Mucosa of descending colon (tissue), 3 donors: ENCODE data around the gene B4GALNT3. TPM values are rescaled to one million over a fixed set of nuclear protein-coding genes. Genes with fewer than 3 reads are reported as not detected.

Experiments used
- ATAC-seq: fragments of 200-7000 bp; cut with Tn5 transposase; one replicate; pipeline ENCODE4 v1.9.1; 2020; ENCODE audit warnings: mild to moderate bottlenecking, moderate library complexity
- DNase-seq, 3 donors: peaks; one replicate each; pipeline ENCODE4 v3.0.0-alpha.2; 2020
- H3K36me3 ChIP-seq: fragments of 200-600 bp; one replicate; pipeline ENCODE4 v1.8.0; 2021; ENCODE audit warnings: low read depth, mild to moderate bottlenecking
- H3K4me1 ChIP-seq: fragments of 200-600 bp; one replicate; pipeline ENCODE4 v1.8.0; 2021; ENCODE audit warnings: low read depth, mild to moderate bottlenecking
- H3K4me3 ChIP-seq: fragments of 200-600 bp; one replicate; pipeline ENCODE4 v1.8.0; 2021; ENCODE audit warnings: mild to moderate bottlenecking
- H3K9me3 ChIP-seq: fragments of 200-600 bp; one replicate; pipeline ENCODE4 v1.8.0; 2021; ENCODE audit warnings: mild to moderate bottlenecking
- intact Hi-C, 2 donors: fragments of 100-400 bp; cut with DNase I in 1 of 2; cut with micrococcal nuclease in 1 of 2; formaldehyde crosslinking; loops; one replicate each; pipeline versions ENCODE4 v1.11.0 to v1.11.1; 2022; cut with DNase I, micrococcal nuclease
- total RNA-seq, 3 donors: library from RNA; stranded (reverse); fragmentation: NEBNext Ultra II Directional in 2 of 3; extraction: Animal tissue kit (Norgen Biotek cat#: 25700) in 2 of 3; gene quantifications; one replicate each; pipeline versions ENCODE4 v1.2.1 to v1.2.4, GENCODE V29; 2021 to 2023
- TF ChIP-seq, protein P1 (sequence below): fragments of 200-600 bp; IDR thresholded peaks from one replicate; pipeline ENCODE4 v1.8.0; 2022; ENCODE audit warnings: antibody characterized with exemption, mild to moderate bottlenecking
- donor health status: DM: no; HTN: no; CAD: no; lungs with moderate emphysema.
- donor health status: DM: no; HTN: no; CAD: no.
- donor health status: DM: no; HTN: yes; CAD: no.

The B4GALNT3 gene
- total RNA-seq, 3 donors from 2014 or later, result 62.9 to 134 (median 94.9) TPM

DNA sequence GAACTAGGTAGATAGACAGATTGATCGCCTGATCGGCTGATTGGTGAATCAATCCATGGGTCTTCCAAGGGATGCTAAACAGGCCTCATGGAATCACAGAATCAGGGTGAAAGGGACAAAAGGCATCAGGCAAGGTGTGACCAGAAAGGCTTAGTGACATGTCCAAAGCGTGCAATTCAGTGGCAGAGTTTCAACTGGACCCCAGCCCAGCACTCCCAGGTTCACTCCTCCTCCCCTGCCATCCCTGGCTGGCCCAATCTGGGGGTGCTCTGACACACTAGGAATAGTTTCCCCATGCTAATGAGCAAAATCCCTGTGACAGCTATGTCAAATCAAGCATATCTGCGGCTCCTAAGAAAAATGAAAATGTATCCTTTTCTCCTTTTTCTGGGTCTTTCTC is 153.1 kb downstream of the B4GALNT3 start:
- DNase-seq, result no peak
- H3K4me1 ChIP-seq, result no peaks in the 10 kb centered on the region

More for the DNA sequence above, 153.1 kb downstream of the B4GALNT3 start:
- Histone ChIP-seq H3K9me3 (no peaks in the 10 kb centered on the region), H3K4me3 (no peak overlapping the region), H3K36me3 (no peaks in the 10 kb centered on the region)
- intact Hi-C loops, result no loop called here
- ATAC-seq, result no peak
- TF ChIP-seq, protein P1, sequence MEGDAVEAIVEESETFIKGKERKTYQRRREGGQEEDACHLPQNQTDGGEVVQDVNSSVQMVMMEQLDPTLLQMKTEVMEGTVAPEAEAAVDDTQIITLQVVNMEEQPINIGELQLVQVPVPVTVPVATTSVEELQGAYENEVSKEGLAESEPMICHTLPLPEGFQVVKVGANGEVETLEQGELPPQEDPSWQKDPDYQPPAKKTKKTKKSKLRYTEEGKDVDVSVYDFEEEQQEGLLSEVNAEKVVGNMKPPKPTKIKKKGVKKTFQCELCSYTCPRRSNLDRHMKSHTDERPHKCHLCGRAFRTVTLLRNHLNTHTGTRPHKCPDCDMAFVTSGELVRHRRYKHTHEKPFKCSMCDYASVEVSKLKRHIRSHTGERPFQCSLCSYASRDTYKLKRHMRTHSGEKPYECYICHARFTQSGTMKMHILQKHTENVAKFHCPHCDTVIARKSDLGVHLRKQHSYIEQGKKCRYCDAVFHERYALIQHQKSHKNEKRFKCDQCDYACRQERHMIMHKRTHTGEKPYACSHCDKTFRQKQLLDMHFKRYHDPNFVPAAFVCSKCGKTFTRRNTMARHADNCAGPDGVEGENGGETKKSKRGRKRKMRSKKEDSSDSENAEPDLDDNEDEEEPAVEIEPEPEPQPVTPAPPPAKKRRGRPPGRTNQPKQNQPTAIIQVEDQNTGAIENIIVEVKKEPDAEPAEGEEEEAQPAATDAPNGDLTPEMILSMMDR, result no peak

Other genes with a start within 250 kb of the B4GALNT3 start
- 1 to 10 TPM in 2 of 3 donors, not detected in 1; 1.3 to 5.1 TPM for gene SLC6A12, start 245.8 kb upstream of the B4GALNT3 start, total RNA-seq
- gene SLC6A13, start 197.1 kb upstream of the B4GALNT3 start, total RNA-seq, result not detected
- gene KDM5A, start 70.6 kb upstream of the B4GALNT3 start, total RNA-seq, result 10 to 100 TPM; 54.6 to 76.2 (median 74.9) TPM
- gene CCDC77, start 58.3 kb upstream of the B4GALNT3 start, total RNA-seq, result 1 to 10 TPM; 8.2 to 8.5 (median 8.4) TPM
- 1 to 10 TPM; 3.6 to 5.2 (median 3.8) TPM for gene NINJ2, start 203.5 kb downstream of the B4GALNT3 start, total RNA-seq